ENCODE results near the gene CITED1.

DNA sequence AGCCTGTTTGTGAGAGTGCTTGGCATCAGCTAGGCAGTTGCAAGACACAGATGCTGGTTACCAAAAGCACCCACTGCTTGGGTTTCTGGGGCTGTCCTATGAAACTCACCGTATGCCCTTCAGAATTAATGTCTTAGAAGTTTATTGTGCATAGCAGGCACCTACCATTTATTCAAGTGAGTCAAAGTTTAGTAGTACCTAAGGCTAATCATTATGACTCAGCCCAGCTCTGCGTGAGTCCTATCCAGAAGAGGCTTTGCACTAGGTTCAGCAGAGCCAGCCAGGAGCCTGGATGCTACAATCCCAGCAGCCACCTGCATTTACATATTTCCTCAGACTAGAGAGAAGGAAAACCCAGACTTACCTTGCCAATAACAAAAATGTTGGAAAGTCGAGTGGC lies 32.8 kb downstream of the CITED1 start:
- TF ChIP-seq POLR2A (IDR thresholded peaks at IDR 0.05; ENCODE audit: low read depth) (no peak), POLR2AphosphoS5 (IDR thresholded peaks at IDR 0.05) (no peak), EP300 (IDR thresholded peaks at IDR 0.05) (no peak)
- TF ChIP-seq, protein P1, sequence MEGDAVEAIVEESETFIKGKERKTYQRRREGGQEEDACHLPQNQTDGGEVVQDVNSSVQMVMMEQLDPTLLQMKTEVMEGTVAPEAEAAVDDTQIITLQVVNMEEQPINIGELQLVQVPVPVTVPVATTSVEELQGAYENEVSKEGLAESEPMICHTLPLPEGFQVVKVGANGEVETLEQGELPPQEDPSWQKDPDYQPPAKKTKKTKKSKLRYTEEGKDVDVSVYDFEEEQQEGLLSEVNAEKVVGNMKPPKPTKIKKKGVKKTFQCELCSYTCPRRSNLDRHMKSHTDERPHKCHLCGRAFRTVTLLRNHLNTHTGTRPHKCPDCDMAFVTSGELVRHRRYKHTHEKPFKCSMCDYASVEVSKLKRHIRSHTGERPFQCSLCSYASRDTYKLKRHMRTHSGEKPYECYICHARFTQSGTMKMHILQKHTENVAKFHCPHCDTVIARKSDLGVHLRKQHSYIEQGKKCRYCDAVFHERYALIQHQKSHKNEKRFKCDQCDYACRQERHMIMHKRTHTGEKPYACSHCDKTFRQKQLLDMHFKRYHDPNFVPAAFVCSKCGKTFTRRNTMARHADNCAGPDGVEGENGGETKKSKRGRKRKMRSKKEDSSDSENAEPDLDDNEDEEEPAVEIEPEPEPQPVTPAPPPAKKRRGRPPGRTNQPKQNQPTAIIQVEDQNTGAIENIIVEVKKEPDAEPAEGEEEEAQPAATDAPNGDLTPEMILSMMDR (IDR thresholded peaks at IDR 0.05), result no peak
